ENCODE data around the gene TUBG1. TPM values are rescaled to one million over a fixed set of nuclear protein-coding genes. Genes with fewer than 3 reads are reported as not detected.
A peak's percentile ranks its signal among the peaks of the same experiment; 100 is the strongest.

TUBG1 gene
- total and polyA plus RNA-seq, 9 of the 15 experiments (the other 6 are each of a cell fraction or from before 2014, with no cell fraction given), result 33.1 to 147 (median 66.0) TPM

GRCh38 chr17:42577532-42578281 is 31.8 kb upstream of the TUBG1 start, which contains the start of gene PSMC3IP (continued):
- TF ChIP-seq ZBTB40 (IDR thresholded peaks at IDR 0.05) (peak; percentile 97), ZBTB40 (CRISPR knock-in tag; IDR thresholded peaks at IDR 0.05) (no peak), TRIM24 (IDR thresholded peaks at IDR 0.05) (0 out of 4 replicates have a peak, but pooled peaks of 1 of the 2 experiments have one; percentile 6), CREM (IDR thresholded peaks at IDR 0.05; ENCODE audit: low read depth) (peak; percentile 89), SAP30 (IDR thresholded peaks at IDR 0.05; ENCODE audit: borderline replicate concordance, insufficient read depth, low read depth, low read length, poor library complexity, severe bottlenecking) (peak; percentile 72), ZNF77 (CRISPR knock-in tag; IDR thresholded peaks at IDR 0.05) (no peak), RBM22 (IDR thresholded peaks at IDR 0.05; ENCODE audit: low read depth, low read length, poor library complexity, severe bottlenecking) (peak; percentile 92), CTCFL (IDR thresholded peaks at IDR 0.05; ENCODE audit: borderline replicate concordance, insufficient read depth, low read depth, low read length, poor library complexity, severe bottlenecking) (peak; percentile 63), PCBP1 (IDR thresholded peaks at IDR 0.05; ENCODE audit: low read depth, low read length, poor library complexity, severe bottlenecking) (no peak), BACH1 (tag; IDR thresholded peaks at IDR 0.05) (0 out of 2 replicates have a peak, but pooled peaks have one; percentile 41), BCOR (IDR thresholded peaks at IDR 0.05) (no peak), TFAM (CRISPR knock-in tag; conservative IDR thresholded peaks at IDR 0.05) (no peak), ZFX (CRISPR knock-in tag; IDR thresholded peaks at IDR 0.05) (peak; percentile 80), SIN3A (IDR thresholded peaks at IDR 0.05; ENCODE audit: borderline replicate concordance in 2 of 2, control insufficient read depth in 1 of 2, low read depth in 2 of 2, low read length in 2 of 2) (peak; percentile 78; a peak in 2 of 4 replicates), POLR2AphosphoS5 (IDR thresholded peaks at IDR 0.05; ENCODE audit: control insufficient read depth, insufficient read depth, low read depth, low read length) (peak; percentile 91), POU5F1 (IDR thresholded peaks at IDR 0.05; ENCODE audit: borderline replicate concordance, low read depth, low read length, partially characterized antibody) (peak; percentile 18)
